ENCODE results near the gene ZC3HAV1.

GRCh38 chr7:139111147-139111546, 1.6 kb upstream of the ZC3HAV1 start:
- TF ChIP-seq CTCF (IDR thresholded peaks at IDR 0.05) (no peak), POLR2A (IDR thresholded peaks at IDR 0.05) (no peak)

Data from adrenal gland (tissue), 5 donors.